Mammary epithelial cell (primary cell): ENCODE results near the gene CCT3.

Experiments used
- CTCF ChIP-seq, 2 donors: IDR thresholded peaks in 1 of 2; conservative IDR thresholded peaks in 1 of 2; 2 replicates each; pipeline ENCODE4 v1.5.1; 2011 to 2012; ENCODE audit warnings: inconsistent platforms in 2 of 2, low read length in 2 of 2, mild to moderate bottlenecking in 2 of 2, control low read depth in 1 of 2, low read depth in 1 of 2; ENCODE audit not compliant: insufficient read depth in 1 of 2; ENCODE audit errors: extremely low read depth in 1 of 2
- EZH2 ChIP-seq: IDR thresholded peaks from 2 replicates; pipeline ENCODE4 v1.6.1; 2012; ENCODE audit warnings: low read length, inconsistent platforms, borderline replicate concordance

- TF ChIP-seq CTCF (conservative IDR thresholded peaks at IDR 0.05 in 1 of 2, IDR thresholded peaks at IDR 0.05 in 1 of 2; ENCODE audit: extremely low read depth in 1 of 2, insufficient read depth in 1 of 2, low read depth in 1 of 2, low read length in 2 of 2) (no peak), EZH2 (no peak)
Observed at GRCh38 chr1:156298852-156299357, 39.2 kb downstream of the CCT3 start, which contains the start of gene VHLL.
